ENCODE data around the gene SOCS7. TPM values are rescaled to one million over a fixed set of nuclear protein-coding genes. Genes with fewer than 3 reads are reported as not detected.

Gene SOCS7
- total and polyA plus RNA-seq, 2 donors (not counting 1 experiment from before 2014, with no cell fraction given), result 9.4 to 20.8 TPM

DNA sequence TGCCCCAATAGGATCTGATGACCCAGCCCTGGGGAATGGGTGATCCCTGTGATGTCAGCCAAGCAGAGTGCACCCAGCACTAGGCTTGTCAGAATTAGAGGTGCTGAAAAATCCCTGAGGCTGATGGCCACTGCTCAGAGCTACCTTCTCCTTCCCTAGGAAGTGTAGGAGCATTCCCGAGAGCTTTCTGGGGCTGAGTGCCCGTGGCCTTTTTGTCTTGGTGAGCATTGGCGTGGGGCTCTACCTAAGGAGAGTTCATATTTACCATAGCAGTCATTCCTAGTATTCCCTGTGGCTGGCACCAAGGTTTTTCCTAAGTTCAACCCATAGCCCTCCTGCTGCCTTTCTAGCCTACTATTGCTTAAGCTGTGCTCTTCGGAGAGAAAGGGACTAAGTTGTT lies 54.0 kb downstream of the SOCS7 start:
- ATAC-seq (ENCODE audit: low read depth) (no peak), DNase-seq (no peak)
- Histone ChIP-seq H3K4me2 (replicated peaks; ENCODE audit: low read depth, low read length, poor library complexity, severe bottlenecking) (no peak overlapping the region), H3K27ac (ENCODE audit: low read length in 2 of 2) (no peak overlapping the region), H3K4me3 (ENCODE audit: control extremely low read depth in 1 of 5, extremely low read depth in 1 of 5, insufficient read depth in 1 of 5, low read depth in 2 of 5, low read length in 4 of 5) (no peak overlapping the region), H3K9me3 (ENCODE audit: control extremely low read depth in 1 of 3, control insufficient read depth in 2 of 3, insufficient read depth in 1 of 3, low read length in 2 of 3) (no peaks in the 10 kb centered on the region), H3K4me1 (ENCODE audit: control insufficient read depth in 2 of 2, insufficient read depth in 2 of 2, low read length in 2 of 2) (no peaks in the 10 kb centered on the region), H3K79me2 (ENCODE audit: control insufficient read depth, insufficient read depth, low read length) (no peaks in the 10 kb centered on the region), H3K27me3 (replicated peaks in 1 of 4; ENCODE audit: control extremely low read depth in 1 of 4, control insufficient read depth in 3 of 4, insufficient read depth in 4 of 4, low read length in 3 of 4) (no peaks in the 10 kb centered on the region), H4K20me1 (ENCODE audit: control insufficient read depth, insufficient read depth, low read length, poor library complexity, severe bottlenecking) (no peaks in the 10 kb centered on the region), H3K36me3 (replicated peaks in 1 of 2; ENCODE audit: control extremely low read depth in 1 of 2, control insufficient read depth in 1 of 2, extremely low read depth in 1 of 2, insufficient read depth in 2 of 2, low read length in 1 of 2) (peaks cover 0 to 4% of the 10 kb centered on the region in 2 experiments), H3K9ac (ENCODE audit: low read length) (no peak overlapping the region), H2AFZ (ENCODE audit: insufficient read depth, low read depth, low read length, poor library complexity, severe bottlenecking) (no peak overlapping the region)
- no peak overlapping the region for H3K4me3 Mint-ChIP-seq
- intact Hi-C loops (cut with micrococcal nuclease), result no loop called here
- TF ChIP-seq, protein P1, sequence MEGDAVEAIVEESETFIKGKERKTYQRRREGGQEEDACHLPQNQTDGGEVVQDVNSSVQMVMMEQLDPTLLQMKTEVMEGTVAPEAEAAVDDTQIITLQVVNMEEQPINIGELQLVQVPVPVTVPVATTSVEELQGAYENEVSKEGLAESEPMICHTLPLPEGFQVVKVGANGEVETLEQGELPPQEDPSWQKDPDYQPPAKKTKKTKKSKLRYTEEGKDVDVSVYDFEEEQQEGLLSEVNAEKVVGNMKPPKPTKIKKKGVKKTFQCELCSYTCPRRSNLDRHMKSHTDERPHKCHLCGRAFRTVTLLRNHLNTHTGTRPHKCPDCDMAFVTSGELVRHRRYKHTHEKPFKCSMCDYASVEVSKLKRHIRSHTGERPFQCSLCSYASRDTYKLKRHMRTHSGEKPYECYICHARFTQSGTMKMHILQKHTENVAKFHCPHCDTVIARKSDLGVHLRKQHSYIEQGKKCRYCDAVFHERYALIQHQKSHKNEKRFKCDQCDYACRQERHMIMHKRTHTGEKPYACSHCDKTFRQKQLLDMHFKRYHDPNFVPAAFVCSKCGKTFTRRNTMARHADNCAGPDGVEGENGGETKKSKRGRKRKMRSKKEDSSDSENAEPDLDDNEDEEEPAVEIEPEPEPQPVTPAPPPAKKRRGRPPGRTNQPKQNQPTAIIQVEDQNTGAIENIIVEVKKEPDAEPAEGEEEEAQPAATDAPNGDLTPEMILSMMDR (IDR thresholded peaks at IDR 0.05), result no peak
- TF ChIP-seq EZH2 (IDR thresholded peaks at IDR 0.05; ENCODE audit: borderline replicate concordance, insufficient read depth, low read depth, low read length, poor library complexity, severe bottlenecking), result no peak
- ChIA-PET POLR2A (no interaction called here), CTCF (interaction anchor here (1.5 kb wide), 1 partner anchor 57 kb away, joined by 5 read pairs; no protein-coding TSS in a partner anchor)
- no peaks in the 10 kb centered on the region for H3K4me1 Mint-ChIP-seq
- H3K27ac Mint-ChIP-seq, result no peak overlapping the region
- H3K9me3 Mint-ChIP-seq (ENCODE audit: insufficient read depth), result no peaks in the 10 kb centered on the region
- 87% methylated on average over 4 of the region's 4 CpGs for WGBS (ENCODE audit: insufficient coverage)
- H3K27me3 Mint-ChIP-seq, result peaks cover 8% of the 10 kb centered on the region

DNA sequence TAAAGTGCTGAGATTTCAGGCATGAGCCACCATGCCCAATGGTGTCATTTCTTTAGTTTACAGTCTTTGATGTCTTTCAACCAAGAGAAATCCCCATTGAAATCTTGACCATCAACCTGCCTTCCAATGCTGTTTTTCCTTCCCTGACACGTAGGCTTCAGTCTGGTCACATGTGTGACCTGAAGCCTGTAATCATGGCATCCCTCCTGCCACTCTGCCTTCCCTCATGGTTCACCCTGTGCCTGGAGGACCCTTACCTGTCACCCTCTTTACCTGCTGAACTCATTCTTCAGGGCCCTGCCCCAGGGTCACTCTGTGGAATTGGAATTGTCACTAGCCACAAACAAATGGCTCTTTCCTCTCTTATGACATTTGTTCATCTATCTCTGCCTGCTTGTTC lies 58.6 kb downstream of the SOCS7 start:
- H3K4me1 ChIP-seq (ENCODE audit: control insufficient read depth in 2 of 2, insufficient read depth in 2 of 2, low read length in 2 of 2), result peaks cover 2 to 6% of the 10 kb centered on the region in 2 donors
- H3K4me3 ChIP-seq (ENCODE audit: control extremely low read depth in 1 of 5, extremely low read depth in 1 of 5, insufficient read depth in 1 of 5, low read depth in 2 of 5, low read length in 4 of 5), result no peak overlapping the region
- no peaks in the 10 kb centered on the region for H4K20me1 ChIP-seq (ENCODE audit: control insufficient read depth, insufficient read depth, low read length, poor library complexity, severe bottlenecking)
- H3K36me3 ChIP-seq (replicated peaks in 1 of 2; ENCODE audit: control extremely low read depth in 1 of 2, control insufficient read depth in 1 of 2, extremely low read depth in 1 of 2, insufficient read depth in 2 of 2, low read length in 1 of 2), result no peaks in the 10 kb centered on the region
- no peak overlapping the region for H2AFZ ChIP-seq (ENCODE audit: insufficient read depth, low read depth, low read length, poor library complexity, severe bottlenecking)
- Mint-ChIP-seq H3K4me1 (no peaks in the 10 kb centered on the region), H3K27ac (no peak overlapping the region), H3K4me3 (no peak overlapping the region), H3K27me3 (peaks cover 16% of the 10 kb centered on the region), H3K9me3 (ENCODE audit: insufficient read depth) (no peaks in the 10 kb centered on the region)
- no peak overlapping the region for H3K27ac ChIP-seq (ENCODE audit: low read length in 2 of 2)
- ATAC-seq (ENCODE audit: low read depth) (no peak), DNase-seq (no peak)
- no peak overlapping the region for H3K9ac ChIP-seq (ENCODE audit: low read length)
- intact Hi-C loops (cut with micrococcal nuclease), result loop anchor here (5.0 kb wide), 1 partner anchor 763 kb away; no protein-coding TSS in a partner anchor
- POLR2A ChIA-PET, result no interaction called here
- peaks cover 0 to 4% (median 0%) of the 10 kb centered on the region in 4 experiments for H3K27me3 ChIP-seq (replicated peaks in 1 of 4; ENCODE audit: control extremely low read depth in 1 of 4, control insufficient read depth in 3 of 4, insufficient read depth in 4 of 4, low read length in 3 of 4)
- H3K79me2 ChIP-seq (ENCODE audit: control insufficient read depth, insufficient read depth, low read length), result no peaks in the 10 kb centered on the region
- TF ChIP-seq, protein P1 (IDR thresholded peaks at IDR 0.05), result no peak
- TF ChIP-seq EZH2 (IDR thresholded peaks at IDR 0.05; ENCODE audit: borderline replicate concordance, insufficient read depth, low read depth, low read length, poor library complexity, severe bottlenecking), result no peak
- 70% methylated on average over 1 of the region's 1 CpG for WGBS (ENCODE audit: insufficient coverage)
- H3K9me3 ChIP-seq (ENCODE audit: control extremely low read depth in 1 of 3, control insufficient read depth in 2 of 3, insufficient read depth in 1 of 3, low read length in 2 of 3), result no peaks in the 10 kb centered on the region
- H3K4me2 ChIP-seq (replicated peaks; ENCODE audit: low read depth, low read length, poor library complexity, severe bottlenecking), result no peak overlapping the region
- CTCF ChIA-PET, result interaction anchor here (12.4 kb wide), 1 partner anchor 59 kb away, joined by 323 read pairs; the partner anchor contains the start of gene SOCS7
